Erythroblast (primary cell): ENCODE results near the gene TSHZ2.

Experiments
- GATA1 ChIP-seq: IDR thresholded peaks from 2 replicates; pipeline ENCODE4 v1.6.1; 2011; ENCODE audit warnings: low read depth, mild to moderate bottlenecking, control low read depth, low read length, moderate library complexity
- POLR2A ChIP-seq: IDR thresholded peaks from 2 replicates; pipeline ENCODE4 v1.6.1; 2011; ENCODE audit warnings: mild to moderate bottlenecking, low read length

DNA sequence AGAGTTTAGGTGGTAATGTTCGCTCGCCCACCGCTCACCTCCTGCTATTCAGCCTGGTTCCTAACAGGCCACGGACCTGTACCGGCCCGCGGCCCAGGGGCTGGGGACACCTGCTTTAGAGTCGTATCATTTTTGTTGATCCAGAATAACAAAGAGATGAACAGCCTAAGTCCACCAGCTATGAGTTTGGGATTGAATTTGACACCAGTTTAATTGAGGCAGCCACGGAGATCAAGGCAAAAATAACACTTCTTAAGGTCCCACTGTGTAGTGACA is 108.5 kb downstream of the TSHZ2 start:
- TF ChIP-seq POLR2A = no peak
- TF ChIP-seq GATA1 = no peak
